OCI-LY7 (cell line): ENCODE data around the gene BMPER. TPM values are rescaled to one million over a fixed set of nuclear protein-coding genes. Genes with fewer than 3 reads are reported as not detected.

Source experiments
- BruUV-seq: library from RNA; stranded (reverse); fragments of 400-500 nt; replicated peaks from 2 replicates; lab custom pipeline; 2021; lab: Mats Ljungman, UMichigan
- CTCF ChIA-PET: fragments of 300-600 bp; sonication (Branson Sonifier 250); formaldehyde crosslinking; loops from one replicate; lab custom pipeline; 2022; ENCODE audit warnings: antibody characterized with exemption; ENCODE audit not compliant: unreplicated experiment; lab: Charles Lee
- POLR2A ChIA-PET: fragments of 300-600 bp; sonication (Branson Sonifier 250); formaldehyde crosslinking; loops from one replicate; lab custom pipeline; 2022; ENCODE audit warnings: antibody characterized with exemption; lab: Charles Lee
- DNase-seq: peaks from one replicate; pipeline ENCODE4 v3.0.0-alpha.2; 2015; ENCODE audit warnings: low spot score
- H2AFZ ChIP-seq: fragments of 200-600 bp; sonication (generic), shearing (Covaris generic); 2 replicates; pipeline ENCODE4 v1.6.1; 2014; ENCODE audit warnings: mild to moderate bottlenecking, antibody characterized with exemption, low read length, moderate library complexity
- H3K27ac ChIP-seq: fragments of 200-600 bp; sonication (generic); 2 replicates; pipeline ENCODE4 v1.5.1; 2014; ENCODE audit warnings: mixed run types, low read depth, mild to moderate bottlenecking, moderate library complexity, low read length, inconsistent platforms; ENCODE audit not compliant: poor library complexity, severe bottlenecking
- H3K36me3 ChIP-seq: fragments of 200-600 bp; sonication (generic); 2 replicates; pipeline ENCODE4 v1.6.1; 2014; ENCODE audit warnings: mild to moderate bottlenecking, antibody characterized with exemption, low read length, moderate library complexity, mixed read lengths; ENCODE audit not compliant: insufficient read depth
- H3K4me1 ChIP-seq: fragments of 200-600 bp; sonication (generic); 2 replicates; pipeline ENCODE4 v1.5.1; 2014; ENCODE audit warnings: mild to moderate bottlenecking, low read length; ENCODE audit not compliant: insufficient read depth, poor library complexity, severe bottlenecking
- H3K4me2 ChIP-seq: fragments of 200-600 bp; sonication (generic); 2 replicates; pipeline ENCODE4 v1.6.1; 2014; ENCODE audit warnings: mild to moderate bottlenecking, low read length
- H3K4me3 ChIP-seq: fragments of 200-600 bp; sonication (generic); 2 replicates; pipeline ENCODE4 v1.5.1; 2014; ENCODE audit warnings: mild to moderate bottlenecking, low read depth, low read length; ENCODE audit not compliant: poor library complexity, severe bottlenecking
- H3K79me2 ChIP-seq: fragments of 200-600 bp; sonication (generic); 2 replicates; pipeline ENCODE4 v1.6.1; 2016; ENCODE audit warnings: low read depth, mild to moderate bottlenecking, low read length, moderate library complexity, mixed read lengths; ENCODE audit not compliant: insufficient read depth
- H3K9me2 ChIP-seq: fragments of 200-600 bp; sonication (generic); 2 replicates; pipeline ENCODE4 v1.6.1; 2016; ENCODE audit warnings: mild to moderate bottlenecking, low read length, mixed read lengths; ENCODE audit not compliant: insufficient read depth
- H3K9me3 ChIP-seq: fragments of 200-600 bp; sonication (generic); 2 replicates; pipeline ENCODE4 v1.6.1; 2014; ENCODE audit warnings: mild to moderate bottlenecking, mixed run types, low read length, mixed read lengths
- H4K20me1 ChIP-seq: fragments of 200-600 bp; sonication (generic); 2 replicates; pipeline ENCODE4 v1.6.1; 2014; ENCODE audit warnings: mild to moderate bottlenecking, antibody characterized with exemption, low read length, moderate library complexity, mixed read lengths; ENCODE audit not compliant: insufficient read depth
- EZH2phosphoT487 ChIP-seq: fragments of 200-600 bp; sonication (generic); IDR thresholded peaks from 2 replicates; pipeline ENCODE4 v1.6.1; 2018; ENCODE audit warnings: low read depth, borderline replicate concordance, mild to moderate bottlenecking, mixed run types, antibody characterized with exemption, low read length, moderate library complexity, mixed read lengths
- intact Hi-C: fragments of 100-400 bp; cut with micrococcal nuclease; formaldehyde crosslinking; loops from one replicate; pipeline ENCODE4 v1.10.0; 2022; ENCODE audit not compliant: unreplicated experiment
- total RNA-seq, 2 experiments: library from RNA; depleted of rRNA in 1 of 2; stranded (reverse); fragments of >200 nt in 1 of 2; shearing (Covaris generic) in 1 of 2; gene quantifications; 2 replicates each; pipeline ENCODE4 v1.2.3, GENCODE V29; 2014 to 2022
- TF ChIP-seq, protein P1 (sequence below): fragments of 200-600 bp; sonication (generic); conservative IDR thresholded peaks from 2 replicates; pipeline ENCODE4 v1.5.1; 2014; ENCODE audit warnings: mild to moderate bottlenecking, antibody characterized with exemption, low read length, moderate library complexity, mixed read lengths

BMPER gene
- total RNA-seq, 2 experiments from 2014 or later, result not detected

DNA sequence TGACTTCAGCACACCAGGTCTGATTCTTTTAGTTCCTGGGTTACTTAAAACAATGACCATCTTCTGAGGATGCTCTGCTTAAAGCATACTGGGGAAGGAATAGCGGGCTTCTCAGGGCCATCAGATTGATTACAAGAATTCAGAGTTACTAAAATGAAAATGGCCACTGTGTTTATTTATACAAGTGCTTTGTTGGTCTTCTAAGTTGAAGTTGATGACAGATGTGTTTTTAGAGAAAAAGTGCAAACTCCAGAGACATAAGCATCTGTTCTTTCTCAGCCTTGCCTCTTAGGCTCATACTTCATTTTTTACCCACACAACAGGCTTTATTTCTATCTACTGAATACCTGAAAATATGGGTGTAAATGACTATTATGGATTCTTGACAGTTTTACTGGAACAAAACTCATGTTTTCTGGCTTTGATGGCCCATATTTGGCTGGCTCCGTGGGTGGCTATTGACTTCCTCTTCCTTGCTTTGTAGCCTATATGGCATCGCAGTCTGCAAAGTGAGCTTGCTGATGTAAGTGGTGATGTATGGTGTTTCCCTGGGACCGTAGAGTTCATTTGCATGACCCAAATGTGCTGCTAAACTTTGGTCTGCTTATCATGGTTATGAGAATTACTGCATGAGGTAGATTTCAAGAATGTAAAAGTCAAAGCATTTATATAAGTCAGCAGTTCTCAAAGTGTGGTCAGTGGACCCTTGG is 121.3 kb downstream of the BMPER start:
- no peaks in the 10 kb centered on the region for H4K20me1 ChIP-seq
- TF ChIP-seq, protein P1, sequence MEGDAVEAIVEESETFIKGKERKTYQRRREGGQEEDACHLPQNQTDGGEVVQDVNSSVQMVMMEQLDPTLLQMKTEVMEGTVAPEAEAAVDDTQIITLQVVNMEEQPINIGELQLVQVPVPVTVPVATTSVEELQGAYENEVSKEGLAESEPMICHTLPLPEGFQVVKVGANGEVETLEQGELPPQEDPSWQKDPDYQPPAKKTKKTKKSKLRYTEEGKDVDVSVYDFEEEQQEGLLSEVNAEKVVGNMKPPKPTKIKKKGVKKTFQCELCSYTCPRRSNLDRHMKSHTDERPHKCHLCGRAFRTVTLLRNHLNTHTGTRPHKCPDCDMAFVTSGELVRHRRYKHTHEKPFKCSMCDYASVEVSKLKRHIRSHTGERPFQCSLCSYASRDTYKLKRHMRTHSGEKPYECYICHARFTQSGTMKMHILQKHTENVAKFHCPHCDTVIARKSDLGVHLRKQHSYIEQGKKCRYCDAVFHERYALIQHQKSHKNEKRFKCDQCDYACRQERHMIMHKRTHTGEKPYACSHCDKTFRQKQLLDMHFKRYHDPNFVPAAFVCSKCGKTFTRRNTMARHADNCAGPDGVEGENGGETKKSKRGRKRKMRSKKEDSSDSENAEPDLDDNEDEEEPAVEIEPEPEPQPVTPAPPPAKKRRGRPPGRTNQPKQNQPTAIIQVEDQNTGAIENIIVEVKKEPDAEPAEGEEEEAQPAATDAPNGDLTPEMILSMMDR, result no peak
- no peak for TF ChIP-seq EZH2phosphoT487
- H3K4me1 ChIP-seq, result no peaks in the 10 kb centered on the region
- POLR2A ChIA-PET, result interaction anchor here (0.6 kb wide), 1 partner anchor 119 kb away, joined by 3 read pairs; no protein-coding TSS in a partner anchor
- BruUV-seq, result no TSS peak
- no peak overlapping the region for H2AFZ ChIP-seq
- no peaks in the 10 kb centered on the region for H3K36me3 ChIP-seq
- H3K27ac ChIP-seq, result no peak overlapping the region
- no peak for DNase-seq
- no peaks in the 10 kb centered on the region for H3K9me2 ChIP-seq
- H3K9me3 ChIP-seq, result no peaks in the 10 kb centered on the region
- H3K79me2 ChIP-seq, result no peaks in the 10 kb centered on the region
- no peak overlapping the region for H3K4me2 ChIP-seq
- intact Hi-C loops, result no loop called here
- H3K4me3 ChIP-seq, result no peak overlapping the region
- CTCF ChIA-PET, result no interaction called here

DNA sequence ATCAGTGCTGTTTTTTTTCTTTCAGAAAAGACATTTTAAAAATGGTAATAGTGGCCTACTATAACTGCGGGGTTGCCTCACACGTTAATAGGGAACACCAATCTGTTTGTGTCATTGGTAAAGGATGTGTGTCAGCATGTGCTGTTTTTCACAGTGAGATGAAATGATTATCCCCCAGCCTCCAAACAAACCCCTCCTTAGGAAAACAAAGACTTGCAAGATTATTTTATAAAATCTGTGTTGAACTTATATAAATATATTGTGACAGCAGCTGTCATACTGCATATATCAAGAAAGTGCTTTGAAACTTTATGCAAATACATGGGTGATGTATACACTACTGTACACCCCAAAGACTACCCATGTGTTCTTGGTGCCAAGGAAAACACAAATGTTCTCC is 125.8 kb downstream of the BMPER start:
- ChIA-PET POLR2A (interaction anchor here (0.5 to 0.7 kb wide), 2 partner anchors 300 to 716 kb away, joined by 4 to 5 read pairs; no protein-coding TSS in a partner anchor), CTCF (no interaction called here)
- Histone ChIP-seq H3K36me3 (no peaks in the 10 kb centered on the region), H3K79me2 (no peaks in the 10 kb centered on the region), H3K27ac (no peak overlapping the region), H3K4me1 (no peaks in the 10 kb centered on the region), H3K4me2 (no peak overlapping the region), H3K4me3 (no peak overlapping the region), H4K20me1 (no peaks in the 10 kb centered on the region), H3K9me2 (no peaks in the 10 kb centered on the region), H3K9me3 (no peaks in the 10 kb centered on the region), H2AFZ (no peak overlapping the region)
- no peak for DNase-seq
- no TSS peak for BruUV-seq
- TF ChIP-seq, protein P1, result no peak
- no peak for TF ChIP-seq EZH2phosphoT487
- intact Hi-C loops, result no loop called here

DNA sequence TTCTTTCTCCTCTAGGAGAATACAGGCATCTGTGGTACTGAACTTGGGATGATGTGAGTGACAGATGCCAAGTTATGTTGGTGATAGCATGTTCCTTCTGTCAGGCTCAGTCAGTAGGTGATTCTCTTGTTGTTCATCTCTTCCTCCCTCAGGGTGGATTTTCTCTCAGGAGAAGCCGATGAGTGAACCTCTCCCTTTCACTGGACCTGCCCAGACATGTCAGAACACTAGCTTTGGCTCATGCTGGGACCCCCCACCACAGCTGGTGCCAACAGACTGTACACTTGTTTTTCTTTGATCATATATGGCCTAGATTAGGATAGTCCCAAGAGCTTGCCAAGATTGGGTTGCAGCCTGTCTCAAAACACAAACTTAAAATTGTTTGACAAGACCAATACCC is 129.4 kb downstream of the BMPER start:
- no peaks in the 10 kb centered on the region for H3K36me3 ChIP-seq
- no peaks in the 10 kb centered on the region for H4K20me1 ChIP-seq
- ChIA-PET CTCF (no interaction called here), POLR2A (no interaction called here)
- TF ChIP-seq, protein P1, result no peak
- H2AFZ ChIP-seq, result no peak overlapping the region
- no peaks in the 10 kb centered on the region for H3K79me2 ChIP-seq
- DNase-seq, result no peak
- H3K4me1 ChIP-seq, result no peaks in the 10 kb centered on the region
- BruUV-seq, result no TSS peak
- no peaks in the 10 kb centered on the region for H3K9me3 ChIP-seq
- intact Hi-C loops, result no loop called here
- no peak overlapping the region for H3K4me2 ChIP-seq
- H3K27ac ChIP-seq, result no peak overlapping the region
- H3K9me2 ChIP-seq, result no peaks in the 10 kb centered on the region
- no peak overlapping the region for H3K4me3 ChIP-seq
